ENCODE results near the gene DTNBP1.

DNA sequence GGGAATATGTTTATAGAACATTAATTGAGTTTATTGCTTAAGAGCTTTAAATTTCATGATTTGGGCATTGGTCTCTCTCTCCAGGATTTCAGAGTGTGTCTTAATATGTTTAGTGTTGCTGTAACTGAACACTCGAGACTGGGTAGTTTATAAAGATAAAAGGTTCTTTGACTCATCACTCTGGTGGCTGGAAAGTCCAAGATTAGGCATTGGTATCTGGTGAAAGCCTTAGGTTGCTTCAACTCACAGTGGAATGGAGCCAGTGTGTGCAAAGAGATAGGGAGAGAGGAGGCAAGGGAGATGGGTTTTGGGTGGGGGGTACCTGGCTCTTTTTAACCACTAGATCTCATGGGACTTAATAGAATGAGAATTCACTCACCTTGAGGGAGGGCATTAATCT, 35.6 kb upstream of the DTNBP1 start:
- TF ChIP-seq, protein P1, sequence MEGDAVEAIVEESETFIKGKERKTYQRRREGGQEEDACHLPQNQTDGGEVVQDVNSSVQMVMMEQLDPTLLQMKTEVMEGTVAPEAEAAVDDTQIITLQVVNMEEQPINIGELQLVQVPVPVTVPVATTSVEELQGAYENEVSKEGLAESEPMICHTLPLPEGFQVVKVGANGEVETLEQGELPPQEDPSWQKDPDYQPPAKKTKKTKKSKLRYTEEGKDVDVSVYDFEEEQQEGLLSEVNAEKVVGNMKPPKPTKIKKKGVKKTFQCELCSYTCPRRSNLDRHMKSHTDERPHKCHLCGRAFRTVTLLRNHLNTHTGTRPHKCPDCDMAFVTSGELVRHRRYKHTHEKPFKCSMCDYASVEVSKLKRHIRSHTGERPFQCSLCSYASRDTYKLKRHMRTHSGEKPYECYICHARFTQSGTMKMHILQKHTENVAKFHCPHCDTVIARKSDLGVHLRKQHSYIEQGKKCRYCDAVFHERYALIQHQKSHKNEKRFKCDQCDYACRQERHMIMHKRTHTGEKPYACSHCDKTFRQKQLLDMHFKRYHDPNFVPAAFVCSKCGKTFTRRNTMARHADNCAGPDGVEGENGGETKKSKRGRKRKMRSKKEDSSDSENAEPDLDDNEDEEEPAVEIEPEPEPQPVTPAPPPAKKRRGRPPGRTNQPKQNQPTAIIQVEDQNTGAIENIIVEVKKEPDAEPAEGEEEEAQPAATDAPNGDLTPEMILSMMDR (IDR thresholded peaks at IDR 0.05; ENCODE audit: control extremely low read depth in 1 of 3, insufficient read depth in 1 of 3, low read depth in 1 of 3, low read length in 3 of 3): no peak
- TF ChIP-seq, protein P2, sequence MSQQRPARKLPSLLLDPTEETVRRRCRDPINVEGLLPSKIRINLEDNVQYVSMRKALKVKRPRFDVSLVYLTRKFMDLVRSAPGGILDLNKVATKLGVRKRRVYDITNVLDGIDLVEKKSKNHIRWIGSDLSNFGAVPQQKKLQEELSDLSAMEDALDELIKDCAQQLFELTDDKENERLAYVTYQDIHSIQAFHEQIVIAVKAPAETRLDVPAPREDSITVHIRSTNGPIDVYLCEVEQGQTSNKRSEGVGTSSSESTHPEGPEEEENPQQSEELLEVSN (IDR thresholded peaks at IDR 0.05): no peak
- TF ChIP-seq POLR2A (IDR thresholded peaks at IDR 0.05; ENCODE audit: control extremely low read depth in 1 of 2, low read depth in 2 of 2, low read length in 2 of 2) (no peak), BCL11A (IDR thresholded peaks at IDR 0.05; ENCODE audit: low read depth in 2 of 2, low read length in 2 of 2) (no peak), RFX5 (IDR thresholded peaks at IDR 0.05; ENCODE audit: borderline replicate concordance, low read depth, low read length) (no peak), TAF1 (IDR thresholded peaks at IDR 0.05; ENCODE audit: low read depth, low read length) (no peak), ASH2L (IDR thresholded peaks at IDR 0.05; ENCODE audit: low read length) (no peak), JUND (IDR thresholded peaks at IDR 0.05; ENCODE audit: low read length) (no peak), NRF1 (IDR thresholded peaks at IDR 0.05; ENCODE audit: low read depth, low read length) (no peak), ZNF274 (IDR thresholded peaks at IDR 0.05; ENCODE audit: borderline replicate concordance, extremely low read depth, low read length) (no peak)
- TF ChIP-seq, protein P3, sequence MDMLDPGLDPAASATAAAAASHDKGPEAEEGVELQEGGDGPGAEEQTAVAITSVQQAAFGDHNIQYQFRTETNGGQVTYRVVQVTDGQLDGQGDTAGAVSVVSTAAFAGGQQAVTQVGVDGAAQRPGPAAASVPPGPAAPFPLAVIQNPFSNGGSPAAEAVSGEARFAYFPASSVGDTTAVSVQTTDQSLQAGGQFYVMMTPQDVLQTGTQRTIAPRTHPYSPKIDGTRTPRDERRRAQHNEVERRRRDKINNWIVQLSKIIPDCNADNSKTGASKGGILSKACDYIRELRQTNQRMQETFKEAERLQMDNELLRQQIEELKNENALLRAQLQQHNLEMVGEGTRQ (IDR thresholded peaks at IDR 0.05; ENCODE audit: low read length): no peak
